Spleen (tissue), 7 donors: ENCODE results near the gene SULF2.

Experiments
- POLR2A ChIP-seq, 3 donors: fragments of 450-650 bp; IDR thresholded peaks; one replicate each; pipeline ENCODE4 v1.5.1; 2017; ENCODE audit warnings: antibody characterized with exemption in 3 of 3, mild to moderate bottlenecking in 1 of 3
- TF ChIP-seq, protein P1 (sequence below), 11 experiments: fragments of 200-600 bp in 7 of 11; fragments of 450-650 bp in 4 of 11; sonication (generic) in 4 of 11; IDR thresholded peaks in 8 of 11; conservative IDR thresholded peaks in 3 of 11; 1 replicate in 7 of 11; 2 replicates in 4 of 11; pipeline versions ENCODE4 v1.4.0 to v1.8.0; 2016 to 2021; ENCODE audit warnings: antibody characterized with exemption in 11 of 11, inconsistent platforms in 4 of 11, mild to moderate bottlenecking in 1 of 11
- donor health status: DM: no; HTN: no; CAD: no; lungs with moderate emphysema.
- donor health status: DM: no; HTN: no; CAD: no.
- donor health status: DM: no; HTN: no; CAD: no.

DNA sequence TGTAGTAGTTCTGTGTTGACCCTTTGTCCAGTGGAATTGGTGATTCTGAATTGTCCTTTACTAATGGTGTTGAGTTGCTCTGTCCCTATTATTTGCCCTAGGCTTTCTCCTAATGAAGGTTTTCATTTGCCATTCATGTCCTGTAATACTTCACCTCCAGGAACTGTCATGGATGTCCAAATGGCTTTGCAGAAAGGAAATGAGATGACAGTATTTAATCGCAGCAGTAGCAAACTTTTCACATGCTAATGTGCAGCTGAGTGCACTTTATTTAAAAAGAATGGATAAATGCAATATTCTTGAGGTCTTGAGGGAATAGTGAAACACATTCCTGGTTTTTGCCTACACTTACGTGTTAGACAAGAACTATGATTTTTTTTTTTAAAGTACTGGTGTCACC is 131.4 kb downstream of the SULF2 start:
- TF ChIP-seq, protein P1, sequence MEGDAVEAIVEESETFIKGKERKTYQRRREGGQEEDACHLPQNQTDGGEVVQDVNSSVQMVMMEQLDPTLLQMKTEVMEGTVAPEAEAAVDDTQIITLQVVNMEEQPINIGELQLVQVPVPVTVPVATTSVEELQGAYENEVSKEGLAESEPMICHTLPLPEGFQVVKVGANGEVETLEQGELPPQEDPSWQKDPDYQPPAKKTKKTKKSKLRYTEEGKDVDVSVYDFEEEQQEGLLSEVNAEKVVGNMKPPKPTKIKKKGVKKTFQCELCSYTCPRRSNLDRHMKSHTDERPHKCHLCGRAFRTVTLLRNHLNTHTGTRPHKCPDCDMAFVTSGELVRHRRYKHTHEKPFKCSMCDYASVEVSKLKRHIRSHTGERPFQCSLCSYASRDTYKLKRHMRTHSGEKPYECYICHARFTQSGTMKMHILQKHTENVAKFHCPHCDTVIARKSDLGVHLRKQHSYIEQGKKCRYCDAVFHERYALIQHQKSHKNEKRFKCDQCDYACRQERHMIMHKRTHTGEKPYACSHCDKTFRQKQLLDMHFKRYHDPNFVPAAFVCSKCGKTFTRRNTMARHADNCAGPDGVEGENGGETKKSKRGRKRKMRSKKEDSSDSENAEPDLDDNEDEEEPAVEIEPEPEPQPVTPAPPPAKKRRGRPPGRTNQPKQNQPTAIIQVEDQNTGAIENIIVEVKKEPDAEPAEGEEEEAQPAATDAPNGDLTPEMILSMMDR (IDR thresholded peaks at IDR 0.05 in 8 of 11, conservative IDR thresholded peaks at IDR 0.05 in 3 of 11), result no peak
- TF ChIP-seq POLR2A (IDR thresholded peaks at IDR 0.05), result no peak
